Fibroblast of skin of scalp (primary cell): ENCODE results near the gene TRIO.
"Not testable (repeated sequence)": the region's sequence is repeated elsewhere in the genome, so short reads cannot be mapped to it uniquely, and the experiment has no call there.

Experiments used
- DNase-seq: peaks from one replicate; pipeline ENCODE4 v3.0.0-alpha.2; 2013

The TRIO gene

GRCh38 chr5:14516901-14517300 is 373.8 kb downstream of the TRIO start:
- no peak for DNase-seq

GRCh38 chr5:14518638-14519037 is 375.5 kb downstream of the TRIO start:
- DNase-seq, result no peak

- no peak for DNase-seq
Measured at GRCh38 chr5:14521748-14522147, 378.6 kb downstream of the TRIO start.

- DNase-seq, result no peak
Measured at GRCh38 chr5:14522721-14523120, 379.6 kb downstream of the TRIO start.

GRCh38 chr5:14523243-14524034 is 380.3 kb downstream of the TRIO start:
- DNase-seq, result no peak

- no peak for DNase-seq
Measured at GRCh38 chr5:14525397-14525796, 382.3 kb downstream of the TRIO start.

GRCh38 chr5:14526493-14526892 is 383.4 kb downstream of the TRIO start:
- DNase-seq, result no peak

- no peak for DNase-seq
Measured at GRCh38 chr5:14528115-14528514, 385.0 kb downstream of the TRIO start.

- DNase-seq, result no peak
Measured at GRCh38 chr5:14528926-14529325, 385.8 kb downstream of the TRIO start.

- DNase-seq, result no peak
Measured at GRCh38 chr5:14531668-14532067, 388.5 kb downstream of the TRIO start.

GRCh38 chr5:14532180-14532579 is 389.0 kb downstream of the TRIO start:
- DNase-seq, result no peak

- DNase-seq, result no peak
Measured at GRCh38 chr5:14534773-14535172, 391.6 kb downstream of the TRIO start.

GRCh38 chr5:14545308-14545707 is 402.2 kb downstream of the TRIO start:
- DNase-seq, result no peak

GRCh38 chr5:14545862-14546261 is 402.7 kb downstream of the TRIO start:
- no peak for DNase-seq

- no peak for DNase-seq
Measured at GRCh38 chr5:14547666-14548065, 404.5 kb downstream of the TRIO start.

GRCh38 chr5:14551211-14551610 is 408.1 kb downstream of the TRIO start:
- DNase-seq, result no peak

GRCh38 chr5:14552017-14552416 is 408.9 kb downstream of the TRIO start:
- DNase-seq, result no peak

- not testable (repeated sequence) for DNase-seq
Measured at GRCh38 chr5:14554288-14554687, 411.1 kb downstream of the TRIO start.

GRCh38 chr5:14556015-14556414 is 412.9 kb downstream of the TRIO start:
- no peak for DNase-seq

- no peak for DNase-seq
Measured at GRCh38 chr5:14557203-14557770, 414.1 kb downstream of the TRIO start.

GRCh38 chr5:14557791-14558415 is 414.8 kb downstream of the TRIO start:
- no peak for DNase-seq
